Erythroblast (primary cell): ENCODE results near the gene ZNF138.

Experiments
- GATA1 ChIP-seq: IDR thresholded peaks from 2 replicates; pipeline ENCODE4 v1.6.1; 2011; ENCODE audit warnings: low read depth, mild to moderate bottlenecking, control low read depth, low read length, moderate library complexity
- POLR2A ChIP-seq: IDR thresholded peaks from 2 replicates; pipeline ENCODE4 v1.6.1; 2011; ENCODE audit warnings: mild to moderate bottlenecking, low read length

- TF ChIP-seq POLR2A (no peak), GATA1 (no peak)
Observed at GRCh38 chr7:64747802-64748201, 46.4 kb upstream of the ZNF138 start.
